GM12892 (cell line): ENCODE measurements around the gene HS3ST2.

ENCODE experiments used
- POLR2A ChIP-seq: IDR thresholded peaks from 2 replicates; pipeline ENCODE4 v1.6.1; 2011; ENCODE audit warnings: low read depth, low read length, control low read depth
- POLR2AphosphoS5 ChIP-seq: IDR thresholded peaks from 2 replicates; pipeline ENCODE4 v1.6.1; 2011; ENCODE audit warnings: low read depth, low read length, control low read depth
- TAF1 ChIP-seq: IDR thresholded peaks from 2 replicates; pipeline ENCODE4 v1.6.1; 2011; ENCODE audit warnings: low read depth, mild to moderate bottlenecking, control low read depth, low read length, borderline replicate concordance

DNA sequence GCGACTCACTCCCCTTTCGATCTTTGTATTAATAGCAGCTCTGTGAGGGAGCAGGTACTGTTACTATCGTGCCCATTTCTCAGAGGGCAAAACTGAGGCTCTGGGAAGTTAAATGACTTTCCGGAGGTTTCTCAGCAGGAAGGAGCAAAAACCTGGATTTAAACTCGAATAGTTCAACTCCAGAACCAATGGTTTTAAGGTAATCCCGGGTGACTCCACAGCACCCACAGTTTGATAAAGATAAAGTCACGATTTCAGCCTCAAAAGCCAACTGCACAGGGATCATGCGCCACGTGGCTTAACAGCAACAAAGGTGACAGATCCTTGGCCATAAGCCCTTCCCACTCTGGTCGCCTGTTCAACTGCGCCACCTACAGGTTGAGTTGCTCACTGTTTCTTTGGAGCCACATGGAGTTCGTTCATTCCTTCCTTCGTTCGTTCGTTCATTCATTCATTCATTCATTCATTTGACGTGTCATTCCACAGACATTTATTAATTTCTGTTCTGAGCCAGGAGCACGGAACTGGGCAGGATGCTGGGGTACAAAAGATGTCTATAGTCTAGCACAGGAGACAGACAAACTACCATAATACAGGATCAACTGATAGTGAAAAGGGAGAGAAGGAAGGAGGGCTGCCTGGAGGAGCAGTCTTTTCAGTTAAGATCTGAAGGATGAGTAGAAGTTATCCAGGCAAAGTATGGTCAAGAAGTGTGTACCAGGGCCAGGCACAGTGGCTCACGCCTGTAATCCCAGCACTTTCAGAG lies 134.8 kb downstream of the HS3ST2 start:
- TF ChIP-seq POLR2A = no peak
- TF ChIP-seq POLR2AphosphoS5 = no peak
- TF ChIP-seq TAF1 = no peak
